Measurements from ENCODE around the gene B4GALT7.

DNA sequence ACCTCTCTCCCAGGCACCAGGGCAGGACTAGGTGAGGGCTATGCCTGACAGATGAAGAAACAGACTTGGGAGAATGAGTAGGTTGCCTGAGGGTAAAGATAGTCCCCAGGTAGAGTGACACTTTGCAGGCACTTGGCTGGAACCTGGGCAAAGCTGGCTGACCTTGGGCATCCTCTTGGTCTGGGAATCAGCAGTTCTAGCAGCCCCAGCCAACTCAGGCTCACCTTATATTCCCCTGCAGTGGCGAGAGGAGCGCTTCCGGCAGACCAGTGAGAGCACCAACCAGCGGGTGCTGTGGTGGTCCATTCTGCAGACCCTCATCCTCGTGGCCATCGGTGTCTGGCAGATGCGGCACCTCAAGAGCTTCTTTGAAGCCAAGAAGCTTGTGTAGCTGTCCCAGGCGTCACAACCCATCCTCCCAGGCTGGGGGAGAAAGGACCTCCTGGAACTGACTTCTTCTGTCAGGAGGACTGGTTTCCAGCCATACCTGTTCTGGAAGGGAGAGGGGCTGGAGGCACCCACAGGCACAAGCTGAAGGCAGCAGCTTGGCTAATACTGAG is 4.8 kb upstream of the B4GALT7 start:
- TF ChIP-seq, protein P1, sequence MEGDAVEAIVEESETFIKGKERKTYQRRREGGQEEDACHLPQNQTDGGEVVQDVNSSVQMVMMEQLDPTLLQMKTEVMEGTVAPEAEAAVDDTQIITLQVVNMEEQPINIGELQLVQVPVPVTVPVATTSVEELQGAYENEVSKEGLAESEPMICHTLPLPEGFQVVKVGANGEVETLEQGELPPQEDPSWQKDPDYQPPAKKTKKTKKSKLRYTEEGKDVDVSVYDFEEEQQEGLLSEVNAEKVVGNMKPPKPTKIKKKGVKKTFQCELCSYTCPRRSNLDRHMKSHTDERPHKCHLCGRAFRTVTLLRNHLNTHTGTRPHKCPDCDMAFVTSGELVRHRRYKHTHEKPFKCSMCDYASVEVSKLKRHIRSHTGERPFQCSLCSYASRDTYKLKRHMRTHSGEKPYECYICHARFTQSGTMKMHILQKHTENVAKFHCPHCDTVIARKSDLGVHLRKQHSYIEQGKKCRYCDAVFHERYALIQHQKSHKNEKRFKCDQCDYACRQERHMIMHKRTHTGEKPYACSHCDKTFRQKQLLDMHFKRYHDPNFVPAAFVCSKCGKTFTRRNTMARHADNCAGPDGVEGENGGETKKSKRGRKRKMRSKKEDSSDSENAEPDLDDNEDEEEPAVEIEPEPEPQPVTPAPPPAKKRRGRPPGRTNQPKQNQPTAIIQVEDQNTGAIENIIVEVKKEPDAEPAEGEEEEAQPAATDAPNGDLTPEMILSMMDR (IDR thresholded peaks at IDR 0.05; ENCODE audit: insufficient read depth, low read length) = no peak
- no peak for TF ChIP-seq POLR2AphosphoS5 (IDR thresholded peaks at IDR 0.05; ENCODE audit: low read depth)
